Smooth muscle cell of the brain vasculature (primary cell): ENCODE results near the gene PDGFB.

Source experiments
- DNase-seq: peaks from one replicate; pipeline ENCODE4 v3.0.0-alpha.2; 2012; ENCODE audit warnings: low read depth, low spot score

PDGFB gene

DNA sequence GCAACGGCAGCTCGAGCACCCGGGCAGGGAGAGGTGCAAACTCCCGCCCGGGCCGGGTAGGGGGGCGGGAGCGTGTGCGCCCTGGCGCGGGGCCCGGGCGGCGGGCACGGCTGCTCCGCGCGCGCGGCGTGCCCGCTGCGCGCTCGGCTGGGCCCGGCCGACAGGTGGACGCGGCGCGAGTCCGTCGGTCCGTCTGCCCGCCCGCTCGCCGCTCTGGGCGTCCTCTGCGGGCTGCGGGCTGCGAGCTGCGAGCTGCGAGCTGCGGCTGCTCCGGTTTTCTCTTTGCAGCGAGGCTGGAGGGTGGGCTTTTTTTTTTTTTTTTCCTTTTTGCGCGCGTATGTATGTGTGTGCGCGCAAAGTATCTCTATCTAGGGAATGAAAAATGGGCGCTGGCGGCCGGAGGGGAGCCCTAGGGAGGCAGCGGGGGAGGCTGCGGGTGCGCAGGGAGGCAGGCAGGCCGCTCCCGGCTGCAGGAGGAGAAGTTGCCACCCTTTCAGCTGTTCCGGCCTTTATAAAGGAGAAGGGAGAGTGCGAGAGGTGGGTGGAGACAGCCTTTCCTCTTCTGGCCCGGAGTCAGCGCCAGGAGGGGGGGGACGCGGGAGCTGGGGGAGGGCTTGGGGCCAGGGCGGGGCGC is at the start of gene PDGFB:
PDGFB (minus strand) TSS at position 487 of the 634 bp plus-strand sequence. CDS start 1,019 bp downstream, outside the sequence.
- DNase-seq = no peak

- DNase-seq = no peak
These were observed 49.1 kb upstream of the PDGFB start for GRCh38 chr22:39293766-39294368.

GRCh38 chr22:39292561-39293074 is 47.8 kb upstream of the PDGFB start:
- DNase-seq = peak; percentile 88

DNA sequence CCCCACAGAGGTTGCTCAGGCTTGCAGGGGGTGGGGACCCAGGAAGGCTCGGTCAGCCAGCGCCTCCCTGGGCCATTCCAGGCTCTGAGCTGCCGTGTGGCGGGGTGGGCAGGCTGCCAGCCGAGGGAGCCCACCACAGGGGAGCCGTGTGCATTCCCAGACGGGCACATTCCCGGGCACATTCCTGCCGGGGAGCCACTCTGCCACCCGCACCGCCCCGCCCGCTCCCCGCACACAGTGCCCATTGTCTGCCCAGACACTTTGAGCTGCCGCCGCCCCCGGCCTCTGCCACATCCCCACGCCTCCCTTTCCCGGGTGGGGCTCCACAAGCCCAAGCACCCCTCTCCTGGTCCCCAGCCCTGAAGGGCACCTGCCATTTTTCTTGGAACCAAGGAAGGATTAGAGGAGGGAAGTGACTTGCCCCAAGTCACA is 47.3 kb upstream of the PDGFB start:
- DNase-seq = no peak

DNA sequence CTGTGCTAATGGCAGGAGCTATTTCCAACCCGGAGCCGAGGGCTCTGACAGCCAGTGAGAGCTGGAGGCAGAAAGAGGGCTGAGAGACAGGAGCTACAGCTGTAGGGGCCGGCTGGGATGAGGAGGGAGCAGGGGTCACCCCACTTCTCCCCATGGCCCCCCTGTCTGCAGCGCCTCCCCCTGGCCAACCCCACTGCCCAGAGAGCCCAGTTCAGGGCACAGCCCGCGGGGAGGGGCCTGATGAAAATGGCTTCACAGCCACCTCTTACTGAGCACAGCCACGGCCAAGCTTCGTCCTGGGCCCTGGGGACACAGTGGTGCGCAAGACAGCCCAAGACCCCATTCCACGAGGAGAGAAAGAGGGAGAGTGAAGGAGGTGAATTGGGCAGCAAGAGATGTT is 46.7 kb upstream of the PDGFB start:
- no peak for DNase-seq

- no peak for DNase-seq
These were observed 46.0 kb upstream of the PDGFB start for GRCh38 chr22:39290724-39291161.

DNA sequence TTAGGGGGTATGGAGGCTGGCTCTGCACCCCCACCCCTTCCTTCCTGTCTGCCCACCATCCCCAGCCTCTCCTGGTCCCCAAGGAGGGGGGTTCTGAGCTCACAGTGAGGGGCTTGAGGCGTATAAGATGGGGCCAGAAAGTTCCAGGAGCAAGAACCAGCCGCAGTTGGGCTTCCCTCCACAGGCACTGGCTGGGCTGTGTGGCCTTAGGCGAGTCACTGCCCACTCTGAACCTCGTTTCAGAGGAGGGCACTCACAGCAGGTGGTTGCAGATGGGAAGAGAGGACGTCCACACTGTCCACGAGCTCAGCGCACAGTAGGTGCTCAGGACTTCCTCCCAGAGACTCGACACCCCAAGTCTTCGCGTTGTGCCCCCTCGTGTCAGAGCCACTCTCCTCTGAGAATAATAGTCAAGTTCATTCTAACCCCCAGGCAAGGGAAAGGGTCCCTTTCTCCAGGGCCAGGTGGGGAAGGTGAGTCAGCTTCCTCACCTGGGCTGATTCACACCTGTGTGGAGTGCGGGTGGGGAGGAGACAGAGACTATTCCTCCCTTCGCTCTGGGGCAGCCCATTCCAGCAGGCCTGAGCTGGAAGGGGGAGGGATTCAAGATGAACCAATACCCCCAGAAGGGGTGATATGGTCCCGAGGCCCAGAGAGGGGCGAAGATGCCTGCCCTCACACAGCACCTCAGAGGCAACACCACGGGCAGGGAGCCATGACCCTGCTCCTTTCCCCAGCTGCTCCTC is 45.4 kb upstream of the PDGFB start:
- DNase-seq = no peak

DNA sequence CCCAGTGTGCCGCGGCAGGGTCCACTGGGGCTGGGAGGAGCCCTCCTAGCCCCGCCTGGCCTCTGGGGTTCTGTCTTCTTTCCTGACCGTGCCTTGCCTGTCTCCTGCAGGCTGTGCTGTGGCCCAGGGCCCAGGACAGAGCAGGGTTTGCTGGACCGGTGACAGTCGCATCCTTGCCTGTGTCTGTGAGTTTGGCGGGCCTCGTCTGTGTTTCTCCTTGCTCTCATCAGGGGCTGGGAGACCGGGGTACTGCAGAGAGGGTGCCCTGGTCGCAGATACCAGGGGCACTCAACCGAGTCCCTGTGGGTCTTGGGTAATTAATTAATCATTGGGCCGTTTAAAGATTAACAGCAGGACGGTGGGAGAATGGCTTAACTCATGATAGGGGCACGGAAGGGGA is 44.8 kb upstream of the PDGFB start:
- DNase-seq = no peak

GRCh38 chr22:39288135-39288898 is 43.5 kb upstream of the PDGFB start:
- no peak for DNase-seq

DNA sequence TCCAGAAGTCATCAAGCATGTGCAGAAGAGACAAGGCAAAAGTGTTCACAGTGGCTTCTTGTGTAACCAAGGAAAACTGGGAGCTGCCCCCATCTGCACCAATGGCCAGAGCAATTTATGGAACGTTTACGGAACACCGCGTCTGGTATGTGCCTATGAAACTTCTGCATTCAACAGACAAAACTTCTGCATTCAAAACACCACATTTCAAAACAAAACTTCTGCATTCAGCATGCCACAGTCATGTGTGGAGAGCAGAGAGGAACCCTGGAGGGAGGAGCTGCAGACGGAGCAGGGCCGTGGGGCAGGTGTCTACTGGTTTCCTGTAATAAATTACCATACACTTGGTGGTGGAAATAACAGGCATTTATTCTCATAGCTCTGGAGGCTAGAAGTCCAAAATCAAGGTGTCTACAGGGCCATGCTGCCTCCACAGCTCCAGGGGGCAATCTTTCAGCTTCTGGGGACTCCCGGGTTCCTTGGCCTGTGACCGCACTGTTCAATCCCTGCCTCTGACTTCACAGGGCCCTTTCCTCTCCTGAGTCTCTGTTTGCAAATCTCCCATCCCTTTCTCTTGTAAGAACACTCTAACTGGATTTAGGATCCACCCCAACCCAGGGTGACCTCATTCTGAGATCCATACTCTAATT is 42.4 kb upstream of the PDGFB start:
- DNase-seq = no peak

DNA sequence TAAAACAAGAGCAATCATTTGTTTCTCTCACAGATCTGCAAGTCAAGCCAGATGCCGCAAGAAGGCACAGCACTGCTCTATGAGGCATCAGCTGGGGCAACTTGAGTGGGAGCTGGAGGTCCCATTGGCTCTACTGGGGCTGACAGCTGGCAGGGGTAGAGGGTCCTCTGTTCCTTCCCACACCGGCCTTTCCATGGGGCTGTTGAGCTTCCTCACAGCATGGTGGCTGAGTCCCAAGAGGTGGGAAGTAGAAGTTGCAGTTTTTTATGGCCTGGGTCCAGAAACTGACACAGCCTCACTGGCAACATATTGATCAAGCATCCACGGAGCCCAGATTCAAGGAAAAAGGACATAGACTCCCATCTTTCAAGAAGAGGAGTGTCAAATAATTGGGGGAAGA is 40.2 kb upstream of the PDGFB start:
- no peak for DNase-seq

- DNase-seq = no peak
These were observed 39.6 kb upstream of the PDGFB start for GRCh38 chr22:39284142-39284980.

GRCh38 chr22:39283322-39284141 is 38.8 kb upstream of the PDGFB start:
- no peak for DNase-seq

- DNase-seq = no peak
These were observed 38.0 kb upstream of the PDGFB start for GRCh38 chr22:39282645-39283321.

DNA sequence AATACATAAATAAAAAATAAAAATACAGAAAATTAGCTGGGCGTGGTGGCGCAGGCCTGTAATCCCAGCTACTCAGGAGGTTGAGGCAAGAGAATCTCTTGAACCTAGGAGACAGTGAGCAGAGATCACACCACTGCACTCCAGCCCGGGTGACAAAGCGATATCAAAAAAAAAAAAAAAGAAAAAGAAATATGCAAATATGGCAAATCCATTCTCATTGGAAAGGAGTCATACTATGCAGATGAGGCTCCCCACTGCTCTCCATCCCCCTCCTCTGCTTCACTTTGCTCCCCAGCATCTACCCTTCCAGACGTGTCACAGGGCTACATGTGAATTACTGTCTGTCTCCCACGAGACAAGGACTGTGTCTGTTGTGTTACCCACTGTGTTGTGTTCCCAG is 36.3 kb upstream of the PDGFB start:
- DNase-seq = no peak

- DNase-seq = no peak
These were observed 35.5 kb upstream of the PDGFB start for GRCh38 chr22:39280250-39280649.

GRCh38 chr22:39279170-39279850 is 34.5 kb upstream of the PDGFB start:
- DNase-seq = no peak

DNA sequence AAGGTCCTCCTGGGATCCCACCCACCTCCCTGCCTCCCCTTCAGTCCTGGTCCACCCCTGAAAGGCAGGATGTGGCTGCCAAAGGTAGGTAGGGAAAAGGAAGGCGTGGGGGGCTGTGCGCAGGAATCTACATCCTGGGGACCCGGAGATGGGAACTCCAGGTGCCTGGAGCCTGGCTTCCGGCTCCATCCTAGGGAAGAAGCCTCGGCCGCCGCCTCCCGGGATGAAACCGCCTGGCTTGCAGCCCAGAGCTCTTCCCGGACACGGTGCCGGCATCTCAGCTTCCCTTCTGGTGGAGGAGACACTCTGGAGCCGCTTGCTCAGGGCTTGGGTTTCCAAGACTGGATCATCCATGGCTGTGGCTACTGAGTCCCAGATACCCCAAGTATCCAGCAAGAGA is 33.3 kb upstream of the PDGFB start:
- no peak for DNase-seq
